GM12872 (cell line): ENCODE measurements around the gene DRC7.

ENCODE experiments used
- TF ChIP-seq, protein P1 (sequence below): IDR thresholded peaks from 3 replicates; pipeline ENCODE4 v1.5.1; 2011; ENCODE audit warnings: low read depth, mild to moderate bottlenecking, low read length, moderate library complexity; ENCODE audit not compliant: insufficient read depth

The DRC7 gene

DNA sequence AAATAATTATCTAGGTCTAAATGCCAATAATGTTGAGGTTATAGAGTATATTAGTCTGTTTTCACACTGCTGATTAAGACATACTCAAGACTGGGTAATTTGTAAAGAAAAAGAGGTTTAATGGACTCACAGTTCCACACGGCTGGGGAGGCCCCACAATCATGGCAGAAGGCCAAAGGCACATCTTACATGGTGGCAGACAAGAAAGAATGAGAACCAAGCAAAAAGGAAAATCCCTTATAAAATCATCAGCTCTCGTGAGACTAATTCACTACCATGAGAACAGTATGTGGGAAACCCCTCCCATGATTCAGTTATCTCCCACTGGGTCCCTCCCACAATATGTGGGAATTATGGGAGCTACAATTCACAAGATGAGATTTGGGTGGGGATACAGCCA, 38.1 kb downstream of the DRC7 start:
- TF ChIP-seq, protein P1, sequence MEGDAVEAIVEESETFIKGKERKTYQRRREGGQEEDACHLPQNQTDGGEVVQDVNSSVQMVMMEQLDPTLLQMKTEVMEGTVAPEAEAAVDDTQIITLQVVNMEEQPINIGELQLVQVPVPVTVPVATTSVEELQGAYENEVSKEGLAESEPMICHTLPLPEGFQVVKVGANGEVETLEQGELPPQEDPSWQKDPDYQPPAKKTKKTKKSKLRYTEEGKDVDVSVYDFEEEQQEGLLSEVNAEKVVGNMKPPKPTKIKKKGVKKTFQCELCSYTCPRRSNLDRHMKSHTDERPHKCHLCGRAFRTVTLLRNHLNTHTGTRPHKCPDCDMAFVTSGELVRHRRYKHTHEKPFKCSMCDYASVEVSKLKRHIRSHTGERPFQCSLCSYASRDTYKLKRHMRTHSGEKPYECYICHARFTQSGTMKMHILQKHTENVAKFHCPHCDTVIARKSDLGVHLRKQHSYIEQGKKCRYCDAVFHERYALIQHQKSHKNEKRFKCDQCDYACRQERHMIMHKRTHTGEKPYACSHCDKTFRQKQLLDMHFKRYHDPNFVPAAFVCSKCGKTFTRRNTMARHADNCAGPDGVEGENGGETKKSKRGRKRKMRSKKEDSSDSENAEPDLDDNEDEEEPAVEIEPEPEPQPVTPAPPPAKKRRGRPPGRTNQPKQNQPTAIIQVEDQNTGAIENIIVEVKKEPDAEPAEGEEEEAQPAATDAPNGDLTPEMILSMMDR = no peak

DNA sequence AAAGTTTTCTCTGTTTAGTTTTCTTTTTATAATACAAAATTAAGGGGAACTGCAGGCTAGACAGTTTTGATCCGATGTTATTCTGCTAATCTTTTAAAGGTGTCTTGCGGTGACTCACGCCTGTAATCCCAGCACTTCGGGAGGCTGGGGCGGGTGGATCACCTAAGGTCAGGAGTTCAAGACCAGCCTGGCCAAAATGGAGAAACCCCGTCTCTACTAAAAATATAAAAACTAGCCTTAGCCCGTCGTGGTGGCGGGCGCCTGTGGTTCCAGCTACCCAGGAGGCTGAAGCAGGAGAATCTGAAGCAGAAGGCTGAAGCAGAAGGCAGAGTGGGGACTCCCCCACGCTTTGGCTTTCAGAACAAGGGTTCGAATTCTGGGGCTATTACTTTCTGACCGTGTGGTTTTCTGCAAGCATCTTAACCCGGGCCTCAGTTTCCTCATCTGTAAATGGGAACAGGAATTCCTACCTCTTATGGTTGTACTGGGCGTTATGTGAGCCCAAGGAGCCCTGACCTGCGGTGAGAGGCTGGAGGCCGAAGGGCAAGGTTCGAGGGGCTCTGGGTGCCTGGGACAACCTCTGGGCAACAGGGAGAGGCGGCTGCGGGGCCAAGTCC, 39.8 kb downstream of the DRC7 start:
- TF ChIP-seq, protein P1 = no peak

DNA sequence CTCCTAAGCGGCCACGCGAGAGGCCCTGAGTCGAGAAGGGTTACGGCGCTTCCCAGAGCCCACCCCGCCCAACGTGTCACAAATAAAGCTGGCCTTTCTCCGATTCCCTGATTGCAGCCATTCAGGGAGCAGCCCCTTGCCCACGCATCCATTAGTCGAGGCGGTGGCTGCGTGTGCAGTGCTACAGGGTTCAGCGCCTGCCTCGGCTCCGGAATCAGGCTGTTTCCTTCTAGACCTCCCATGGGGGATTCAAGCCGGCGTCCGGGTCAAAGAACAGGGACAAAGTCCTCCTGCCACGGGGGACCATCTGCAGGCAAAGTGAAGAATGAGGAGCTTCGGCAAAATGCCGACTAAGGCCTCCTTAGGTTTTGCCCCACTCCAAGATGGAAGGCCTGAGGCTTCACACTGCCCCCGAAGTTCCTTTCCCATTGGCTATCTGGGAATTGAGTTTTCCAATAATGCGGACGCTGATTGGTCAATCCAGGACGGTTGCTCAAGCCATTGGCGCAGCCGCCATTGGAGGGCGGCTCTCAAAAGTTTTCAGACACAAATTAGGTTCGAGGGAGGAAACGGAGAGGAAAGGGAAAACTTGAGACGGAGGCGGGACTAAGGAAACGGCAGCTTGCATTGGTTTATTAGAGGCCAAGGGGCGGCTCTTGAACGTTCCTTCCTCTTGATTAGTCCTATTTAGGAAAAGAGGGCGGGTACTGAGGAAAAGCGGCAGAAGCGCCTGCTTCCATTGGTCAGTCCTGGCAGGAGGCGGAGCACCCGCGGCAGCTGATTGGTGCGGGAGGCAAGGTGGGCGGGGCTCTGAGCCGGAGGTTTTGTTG, 40.5 kb downstream of the DRC7 start:
- TF ChIP-seq, protein P1 = no peak

DNA sequence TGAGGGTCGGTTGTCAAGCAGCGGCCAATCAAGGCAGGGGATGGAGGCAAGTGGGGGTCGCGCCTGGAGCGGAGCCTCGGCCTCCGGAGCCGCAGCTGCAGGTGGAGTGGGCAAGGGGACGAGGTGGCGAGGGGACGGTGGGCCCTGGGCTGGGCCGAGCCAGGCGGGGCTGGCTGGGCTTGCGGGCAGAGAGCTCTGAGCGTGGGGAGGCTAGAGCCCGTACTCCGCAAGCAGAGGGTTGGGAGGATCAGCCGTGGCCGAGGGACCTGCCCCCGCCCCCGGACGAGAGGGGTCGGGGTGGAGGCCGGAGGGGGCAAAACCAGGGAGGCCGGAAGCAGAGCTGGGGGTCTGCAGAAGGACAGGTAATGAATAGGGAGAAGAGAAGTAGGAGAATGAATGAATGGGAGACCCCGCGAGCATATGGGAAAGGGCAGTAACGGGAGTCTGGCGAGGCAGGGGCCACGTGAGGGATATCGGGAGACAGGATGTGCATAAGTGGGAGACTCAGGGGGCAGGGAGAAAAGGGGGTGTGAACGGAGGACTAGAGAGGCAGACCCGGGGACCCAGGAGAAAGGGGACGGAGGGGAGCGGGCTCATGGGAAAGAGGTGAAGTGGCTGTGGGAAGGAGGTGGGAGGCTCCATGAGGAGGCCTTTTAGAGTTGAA, 41.3 kb downstream of the DRC7 start, which contains the start of gene KATNB1:
TSS of gene KATNB1 (plus strand) at position 16 of the 664 bp plus-strand sequence. CDS start 1,474 bp downstream, outside the sequence.
- TF ChIP-seq, protein P1 = no peak

DNA sequence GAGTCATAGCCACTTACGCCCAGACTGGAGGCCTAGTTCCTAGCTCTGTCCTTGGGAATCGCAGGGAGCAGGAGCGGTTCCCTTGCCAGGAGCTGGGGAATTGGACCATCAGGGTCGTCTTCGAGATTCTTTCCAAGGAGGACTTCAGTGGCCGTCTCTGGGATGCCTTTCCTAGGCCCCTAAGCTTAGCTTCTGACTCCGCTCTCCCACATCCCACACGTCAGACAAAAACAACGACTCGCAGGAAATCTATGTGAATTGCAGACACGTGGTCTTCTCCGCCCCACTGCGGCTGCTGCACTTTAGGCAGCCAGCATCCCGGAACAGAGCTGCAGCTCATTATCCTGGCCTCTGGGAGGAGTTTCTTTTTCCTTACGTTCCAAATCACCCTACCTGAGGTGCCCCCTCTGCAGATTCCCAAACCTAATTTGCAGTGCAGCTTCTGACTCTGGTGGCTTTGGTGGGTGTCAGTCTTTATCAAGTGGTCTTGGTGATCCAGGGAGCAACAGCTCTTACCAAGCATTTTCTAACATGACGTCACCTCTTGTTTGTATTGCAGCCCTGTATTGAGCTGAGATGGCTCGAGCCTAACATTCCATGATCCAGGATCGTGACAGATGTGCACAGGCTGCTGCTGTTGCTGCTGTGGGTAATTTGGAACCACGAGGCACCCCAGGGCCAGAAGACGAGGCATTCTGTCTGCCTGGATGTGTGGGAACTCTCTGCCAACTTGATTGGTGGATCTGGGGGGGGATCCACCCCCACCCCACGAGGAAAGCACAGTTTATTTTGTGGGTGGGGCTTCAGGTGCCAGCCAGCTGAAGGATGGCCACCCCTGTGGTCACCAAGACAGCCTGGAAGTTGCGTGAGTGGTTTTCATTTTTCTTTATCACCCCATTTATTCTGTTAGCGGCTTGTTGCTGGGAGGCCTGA, 42.1 kb downstream of the DRC7 start:
- TF ChIP-seq, protein P1 = no peak

DNA sequence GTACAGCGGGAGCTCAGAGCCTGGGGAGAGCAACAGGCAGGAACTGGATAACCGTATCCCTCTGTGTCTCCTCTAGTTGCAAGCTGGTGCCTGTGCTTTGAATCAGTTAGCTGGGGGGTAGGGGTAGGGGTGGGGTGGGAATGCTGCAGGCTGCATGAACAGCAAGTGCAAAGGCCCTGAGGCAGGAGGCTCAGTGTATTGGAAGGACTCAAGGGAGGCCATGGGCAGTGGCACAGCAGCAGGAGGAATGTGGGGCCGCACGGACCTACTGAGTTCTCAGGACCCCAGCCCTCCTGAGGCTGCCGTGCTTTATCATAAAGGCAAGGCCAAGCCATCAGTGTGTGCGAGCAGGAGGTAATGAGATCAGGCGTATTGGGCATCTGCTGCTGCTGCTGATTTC, 44.2 kb downstream of the DRC7 start:
- TF ChIP-seq, protein P1 = no peak
